OCI-LY3 (cell line): ENCODE results near the gene OR1M1.

Experiments used
- H2AFZ ChIP-seq: fragments of 200-600, 300-600 bp; shearing (Covaris generic); 2 replicates; pipeline ENCODE4 v1.6.0; 2014; ENCODE audit warnings: antibody characterized with exemption, low read depth, low read length
- H3K27ac ChIP-seq: fragments of 200-600, 300-600 bp; sonication (generic); 2 replicates; pipeline ENCODE4 v1.5.1; 2014; ENCODE audit warnings: mild to moderate bottlenecking, low read length, moderate library complexity, mixed read lengths
- H3K27me3 ChIP-seq: fragments of 200-600, 300-600 bp; sonication (generic); 2 replicates; pipeline ENCODE4 v1.6.1; 2014; ENCODE audit warnings: low read depth, low read length, mixed read lengths
- H3K36me3 ChIP-seq: fragments of 200-600, 300-600 bp; sonication (generic); replicated peaks from 2 replicates; pipeline ENCODE3; 2014; ENCODE audit warnings: low read depth, low read length, mixed read lengths
- H3K4me1 ChIP-seq: fragments of 300-600, 200-600 bp; sonication (generic); 2 replicates; pipeline ENCODE4 v1.6.1; 2014; ENCODE audit warnings: low read length, mixed read lengths
- H3K4me2 ChIP-seq: fragments of 200-600, 300-600 bp; sonication (generic); 2 replicates; pipeline ENCODE4 v1.6.1; 2014; ENCODE audit warnings: low read length, mixed read lengths
- H3K4me3 ChIP-seq: fragments of 300-600, 200-600 bp; sonication (generic); 2 replicates; pipeline ENCODE4 v1.5.1; 2014; ENCODE audit warnings: antibody characterized with exemption, mild to moderate bottlenecking, low read length, moderate library complexity
- H3K79me2 ChIP-seq: fragments of 300-600, 200-600 bp; shearing (Covaris generic); 2 replicates; pipeline ENCODE4 v1.6.1; 2014; ENCODE audit warnings: mild to moderate bottlenecking, low read length, mixed read lengths
- H3K9ac ChIP-seq: fragments of 300-600, 200-600 bp; shearing (Covaris generic); 2 replicates; pipeline ENCODE4 v1.6.0; 2014; ENCODE audit warnings: mild to moderate bottlenecking, low read length, moderate library complexity
- H3K9me3 ChIP-seq: fragments of 200-600, 300-600 bp; shearing (Covaris generic); 2 replicates; pipeline ENCODE4 v1.6.1; 2014; ENCODE audit warnings: low read length, mixed read lengths; ENCODE audit not compliant: insufficient read depth
- H4K20me1 ChIP-seq: fragments of 200-600, 300-600 bp; sonication (generic); 2 replicates; pipeline ENCODE4 v1.6.1; 2016; ENCODE audit warnings: low read length, mixed read lengths; ENCODE audit not compliant: insufficient read depth
- CTCF ChIP-seq: fragments of 200-600, 300-600 bp; sonication (generic); IDR thresholded peaks from 2 replicates; pipeline ENCODE4 v1.5.1; 2014; ENCODE audit warnings: antibody characterized with exemption, low read length, low read depth
- EZH2phosphoT487 ChIP-seq: fragments of 200-600 bp; shearing (Covaris generic); IDR thresholded peaks from 2 replicates; pipeline ENCODE4 v1.6.1; 2018; ENCODE audit warnings: antibody characterized with exemption, mixed run types, low read depth

Gene OR1M1

GRCh38 chr19:9086761-9087160 lies at the start of gene OR1M1:
OR1M1 (plus strand) TSS chr19:9087061; CDS start chr19:9093245, 6,184 bp downstream.
- Histone ChIP-seq H3K27me3 (no peaks in the 10 kb centered on the region), H3K9ac (no peak within 1 kb of the TSS), H3K79me2 (no peaks in the 10 kb centered on the region), H3K4me1 (no peaks in the 10 kb centered on the region), H3K27ac (no peak within 1 kb of the TSS), H3K36me3 (no peaks in the 10 kb centered on the region), H3K9me3 (no peaks in the 10 kb centered on the region), H2AFZ (no peak within 1 kb of the TSS), H3K4me3 (no peak within 1 kb of the TSS), H4K20me1 (no peaks in the 10 kb centered on the region), H3K4me2 (no peak within 1 kb of the TSS)
- TF ChIP-seq CTCF (no peak), EZH2phosphoT487 (no peak)

- no peak overlapping the region for H3K4me2 ChIP-seq
Observed at GRCh38 chr19:9037400-9038062, 49.3 kb upstream of the OR1M1 start.

DNA sequence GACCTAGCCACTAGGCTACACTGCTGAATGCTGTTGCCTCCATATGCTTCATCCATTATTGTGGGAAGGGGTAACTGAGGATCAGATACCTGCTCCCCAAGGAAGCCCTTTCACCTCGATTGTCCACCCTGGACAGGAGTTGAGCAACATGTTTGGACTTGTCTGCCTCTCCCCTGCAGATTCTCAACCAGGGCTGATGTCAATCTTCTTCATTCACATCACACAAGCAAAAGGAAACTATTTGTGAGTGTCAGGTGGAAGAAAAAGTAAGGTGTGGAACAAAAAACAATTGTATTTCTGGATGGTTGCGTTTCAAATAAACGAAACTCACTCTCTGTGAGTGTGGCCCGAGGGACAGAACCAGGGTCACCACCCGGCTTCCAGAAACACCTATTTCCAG lies 47.1 kb upstream of the OR1M1 start:
- H3K79me2 ChIP-seq = no peaks in the 10 kb centered on the region
- H3K4me3 ChIP-seq = no peak overlapping the region
- H3K4me1 ChIP-seq = no peaks in the 10 kb centered on the region
- H4K20me1 ChIP-seq = no peaks in the 10 kb centered on the region
- H3K9me3 ChIP-seq = no peaks in the 10 kb centered on the region
- H3K4me2 ChIP-seq = no peak overlapping the region
- H2AFZ ChIP-seq = no peak overlapping the region
- H3K27ac ChIP-seq = no peak overlapping the region
- H3K36me3 ChIP-seq = no peaks in the 10 kb centered on the region
- TF ChIP-seq EZH2phosphoT487 = no peak
- no peak for TF ChIP-seq CTCF
- no peak overlapping the region for H3K9ac ChIP-seq
- H3K27me3 ChIP-seq = no peaks in the 10 kb centered on the region

More at GRCh38 chr19:9037400-9038062, 49.3 kb upstream of the OR1M1 start:
- no peak overlapping the region for H3K9ac ChIP-seq
- no peaks in the 10 kb centered on the region for H3K36me3 ChIP-seq
- H3K9me3 ChIP-seq = no peaks in the 10 kb centered on the region
- no peaks in the 10 kb centered on the region for H4K20me1 ChIP-seq
- H3K4me1 ChIP-seq = no peaks in the 10 kb centered on the region
- no peak overlapping the region for H3K4me3 ChIP-seq
- no peak overlapping the region for H3K27ac ChIP-seq
- no peak for TF ChIP-seq EZH2phosphoT487
- TF ChIP-seq CTCF = no peak
- H3K79me2 ChIP-seq = no peaks in the 10 kb centered on the region
- no peak overlapping the region for H2AFZ ChIP-seq
- no peaks in the 10 kb centered on the region for H3K27me3 ChIP-seq

- H4K20me1 ChIP-seq = no peaks in the 10 kb centered on the region
- H3K27me3 ChIP-seq = no peaks in the 10 kb centered on the region
- no peaks in the 10 kb centered on the region for H3K79me2 ChIP-seq
- no peaks in the 10 kb centered on the region for H3K4me1 ChIP-seq
- TF ChIP-seq EZH2phosphoT487 (no peak), CTCF (no peak)
- H3K27ac ChIP-seq = no peak overlapping the region
- no peak overlapping the region for H2AFZ ChIP-seq
- H3K4me3 ChIP-seq = no peak overlapping the region
- H3K9ac ChIP-seq = no peak overlapping the region
- no peaks in the 10 kb centered on the region for H3K9me3 ChIP-seq
- no peaks in the 10 kb centered on the region for H3K36me3 ChIP-seq
- no peak overlapping the region for H3K4me2 ChIP-seq
Observed at GRCh38 chr19:9040131-9040530, 46.7 kb upstream of the OR1M1 start.
